Superior temporal gyrus (tissue), 1 donor: Measurements from ENCODE around the gene TRIO.

Experiments used
- DNase-seq: peaks from one replicate; pipeline ENCODE4 v3.0.0-alpha.2; 2016; ENCODE audit errors: extremely low spot score

The TRIO gene

GRCh38 chr5:14507156-14507941 lies 364.2 kb downstream of the TRIO start:
- no peak for DNase-seq

DNA sequence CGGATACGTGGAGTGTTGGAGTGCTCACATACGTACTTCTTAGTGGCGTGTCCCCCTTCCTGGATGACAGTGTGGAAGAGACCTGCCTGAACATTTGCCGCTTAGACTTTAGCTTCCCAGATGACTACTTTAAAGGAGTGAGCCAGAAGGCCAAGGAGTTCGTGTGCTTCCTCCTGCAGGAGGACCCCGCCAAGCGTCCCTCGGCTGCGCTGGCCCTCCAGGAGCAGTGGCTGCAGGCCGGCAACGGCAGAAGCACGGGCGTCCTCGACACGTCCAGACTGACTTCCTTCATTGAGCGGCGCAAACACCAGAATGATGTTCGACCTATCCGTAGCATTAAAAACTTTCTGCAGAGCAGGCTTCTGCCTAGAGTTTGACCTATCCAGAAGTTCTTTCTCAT lies 364.9 kb downstream of the TRIO start:
- DNase-seq, result no peak

GRCh38 chr5:14509556-14509955 lies 366.4 kb downstream of the TRIO start:
- no peak for DNase-seq

- no peak for DNase-seq
These were observed 367.1 kb downstream of the TRIO start for GRCh38 chr5:14510156-14510734.

DNA sequence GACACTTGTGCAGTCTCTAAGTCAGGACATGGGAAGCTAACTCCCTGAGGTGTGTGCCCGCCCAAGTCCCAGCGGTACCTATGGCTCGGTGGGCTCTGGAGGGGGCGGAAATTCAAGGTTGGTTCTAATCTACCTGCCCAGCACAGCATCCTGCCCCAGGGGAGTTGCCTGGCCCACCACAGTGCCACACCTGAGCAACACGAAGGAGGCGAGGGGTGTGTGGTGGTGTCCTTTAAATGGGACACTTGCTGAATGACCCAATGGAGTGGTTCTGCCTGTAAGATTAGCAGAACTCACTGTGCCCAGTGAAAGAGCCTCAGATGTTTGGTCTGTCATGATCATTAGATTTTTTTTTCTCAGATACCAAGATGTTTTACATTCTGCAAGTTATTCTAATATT lies 367.7 kb downstream of the TRIO start:
- DNase-seq, result no peak

GRCh38 chr5:14512574-14512973 lies 369.4 kb downstream of the TRIO start:
- no peak for DNase-seq

DNA sequence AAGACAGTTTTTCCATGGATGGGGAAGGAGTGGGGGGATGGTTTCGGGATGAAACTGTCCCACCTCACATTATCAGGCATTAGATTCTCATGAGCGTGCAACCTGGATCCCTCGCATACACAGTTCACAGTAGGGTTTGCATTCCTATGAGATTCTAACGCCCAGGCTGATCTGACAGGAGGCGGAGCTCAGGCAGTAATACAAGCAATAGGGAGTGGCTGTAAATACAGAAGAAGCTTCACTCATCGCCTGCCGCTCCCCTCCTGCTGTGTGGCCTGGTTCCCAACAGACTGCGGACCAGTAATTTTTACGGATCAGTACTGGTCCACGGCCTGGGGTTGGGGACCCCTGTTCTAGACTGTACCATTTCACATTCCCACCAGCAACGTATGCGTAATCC lies 370.1 kb downstream of the TRIO start:
- no peak for DNase-seq

GRCh38 chr5:14516901-14517300 lies 373.8 kb downstream of the TRIO start:
- DNase-seq, result no peak

DNA sequence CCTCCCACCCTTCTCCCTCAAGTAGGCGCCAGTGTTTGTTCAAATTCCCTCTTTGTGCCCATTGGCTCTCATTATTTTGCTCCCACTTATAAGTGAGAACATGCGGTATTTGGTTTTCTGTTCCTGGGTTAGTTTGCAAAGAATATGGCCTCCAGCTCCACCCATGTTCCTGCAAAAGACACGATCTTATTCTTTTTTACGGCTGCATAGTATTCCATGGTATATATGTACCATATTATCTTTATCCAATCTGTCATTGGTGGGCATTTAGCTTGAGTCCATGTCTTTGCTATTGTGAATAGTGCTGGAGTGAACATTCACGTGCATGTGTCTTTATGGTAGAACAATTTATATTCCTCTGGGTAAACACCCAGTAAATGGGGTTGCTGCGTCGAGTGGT lies 375.5 kb downstream of the TRIO start:
- DNase-seq, result no peak

DNA sequence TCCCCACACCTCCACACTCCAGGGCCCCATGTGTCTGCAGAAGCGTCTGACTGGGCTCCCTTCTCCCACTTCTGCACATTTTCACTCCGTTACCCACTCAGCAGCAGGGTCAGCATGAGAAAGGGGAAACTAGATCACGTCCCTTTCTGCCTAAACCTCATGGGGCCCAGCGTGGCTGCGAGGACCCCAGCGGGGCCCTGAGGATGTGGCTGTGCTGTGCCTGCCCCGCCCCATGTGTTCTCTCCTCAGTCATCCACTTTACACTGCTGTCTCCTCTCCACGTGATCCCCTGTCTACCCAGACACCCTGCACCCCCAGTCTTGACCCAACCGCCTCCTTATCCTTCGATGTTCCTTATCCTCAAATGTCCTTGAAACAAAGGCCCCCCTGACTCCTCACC lies 378.6 kb downstream of the TRIO start:
- no peak for DNase-seq

DNA sequence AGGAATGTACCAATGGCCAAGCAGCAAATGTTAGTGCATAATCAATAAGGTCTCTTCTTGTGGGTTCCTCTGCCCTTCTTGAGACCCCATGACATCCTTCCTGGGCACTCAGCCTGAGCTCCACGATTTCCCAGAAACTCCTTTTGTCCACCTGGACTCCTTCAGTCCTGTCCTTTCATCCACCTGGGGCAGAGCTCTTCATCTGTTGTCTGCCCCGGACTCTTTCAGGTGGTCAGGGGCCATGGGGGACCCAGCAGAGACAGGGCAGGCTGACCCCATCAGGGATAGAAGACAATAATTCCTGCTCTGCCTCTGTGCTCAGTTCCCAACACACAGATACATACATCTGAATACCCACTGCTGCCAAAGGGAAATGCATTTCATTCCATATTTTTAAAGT lies 379.6 kb downstream of the TRIO start:
- no peak for DNase-seq

- no peak for DNase-seq
These were observed 380.3 kb downstream of the TRIO start for GRCh38 chr5:14523243-14524034.

GRCh38 chr5:14525397-14525796 lies 382.3 kb downstream of the TRIO start:
- DNase-seq, result no peak

DNA sequence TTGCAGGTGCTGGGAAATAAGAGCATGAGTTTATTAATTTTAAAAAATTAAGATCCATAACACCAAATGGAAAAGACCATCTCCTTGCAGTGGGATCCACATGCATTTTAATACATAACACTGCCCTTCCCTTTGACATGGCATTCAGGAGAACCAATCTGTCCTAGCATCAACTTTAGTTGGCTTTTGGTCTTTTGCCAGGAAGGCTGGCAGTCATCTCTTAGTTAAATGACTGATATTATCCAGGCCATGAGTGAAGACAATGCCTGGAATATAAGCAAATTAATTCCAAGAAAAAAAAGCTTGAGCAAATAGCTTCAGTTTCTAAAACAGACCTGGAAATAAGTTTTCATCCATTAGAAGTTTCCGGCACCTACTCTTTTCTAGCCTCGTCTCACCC lies 383.4 kb downstream of the TRIO start:
- DNase-seq, result no peak

- DNase-seq, result no peak
These were observed 385.0 kb downstream of the TRIO start for GRCh38 chr5:14528115-14528514.

GRCh38 chr5:14528926-14529325 lies 385.8 kb downstream of the TRIO start:
- no peak for DNase-seq

- DNase-seq, result no peak
These were observed 388.5 kb downstream of the TRIO start for GRCh38 chr5:14531668-14532067.

DNA sequence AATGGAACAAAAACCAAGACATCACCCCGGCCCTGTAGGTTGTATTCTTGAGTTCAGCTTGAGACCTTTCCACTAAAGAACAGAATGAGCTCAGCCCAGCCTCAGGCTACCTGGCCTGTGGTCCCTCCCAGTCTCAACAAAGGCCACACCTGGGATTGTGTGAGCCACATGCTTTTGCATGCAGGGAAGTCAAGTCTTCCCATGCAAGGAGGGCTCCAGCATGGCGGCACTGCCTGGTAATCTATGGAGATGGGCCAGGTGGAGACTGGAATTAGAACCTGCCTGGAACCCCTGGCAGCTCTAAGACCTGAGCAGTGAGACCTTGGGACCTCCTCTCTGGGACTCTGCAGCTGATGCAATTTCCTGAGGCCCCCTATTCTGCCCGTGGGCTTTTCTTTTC lies 389.0 kb downstream of the TRIO start:
- no peak for DNase-seq

GRCh38 chr5:14534773-14535172 lies 391.6 kb downstream of the TRIO start:
- no peak for DNase-seq

GRCh38 chr5:14545308-14545707 lies 402.2 kb downstream of the TRIO start:
- no peak for DNase-seq

- no peak for DNase-seq
These were observed 402.7 kb downstream of the TRIO start for GRCh38 chr5:14545862-14546261.

DNA sequence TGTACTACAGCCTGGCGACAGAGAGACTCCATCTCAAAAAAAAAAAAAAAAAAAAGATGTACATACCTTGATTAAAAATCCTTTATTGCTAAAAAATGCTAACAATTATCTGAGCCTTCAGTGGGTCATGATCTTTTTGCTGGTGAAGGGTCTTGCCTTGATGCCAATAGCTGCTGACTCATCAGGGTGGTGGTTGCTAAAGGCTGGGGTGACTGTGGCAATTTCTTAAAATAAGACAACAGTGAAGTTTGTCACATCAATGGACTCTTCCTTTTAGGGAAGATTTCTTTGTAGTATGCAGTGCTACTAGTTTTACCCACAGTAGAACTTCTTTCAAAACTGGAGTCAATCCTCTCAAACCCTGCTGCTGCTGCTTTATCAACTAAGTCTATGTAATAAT lies 404.5 kb downstream of the TRIO start:
- no peak for DNase-seq

GRCh38 chr5:14551211-14551610 lies 408.1 kb downstream of the TRIO start:
- no peak for DNase-seq
